ENCODE measurements around the gene BTBD16.

BTBD16 gene

GRCh38 chr10:122271076-122271475 is at the start of gene BTBD16:
TSS of gene BTBD16 (plus strand) at chr10:122271296. CDS start at chr10:122275082, 3,786 bp downstream.
- H3K4me3 Mint-ChIP-seq, result no peak within 1 kb of the TSS
- no peak for TF ChIP-seq CTCF (IDR thresholded peaks at IDR 0.05; ENCODE audit: unreplicated experiment in 3 of 3)
- peaks cover 21% of the 10 kb centered on the region for H3K4me1 Mint-ChIP-seq
- H3K9me3 Mint-ChIP-seq, result no peaks in the 10 kb centered on the region
- H3K27me3 Mint-ChIP-seq (ENCODE audit: low read depth), result peaks cover 5% of the 10 kb centered on the region
- H3K36me3 Mint-ChIP-seq (ENCODE audit: low read depth), result no peaks in the 10 kb centered on the region
- H3K27ac Mint-ChIP-seq, result no peak within 1 kb of the TSS

- peaks cover 20% of the 10 kb centered on the region for H3K4me1 Mint-ChIP-seq
- H3K4me3 Mint-ChIP-seq, result no peak overlapping the region
- H3K36me3 Mint-ChIP-seq (ENCODE audit: low read depth), result peaks cover 49% of the 10 kb centered on the region
- no peak for TF ChIP-seq CTCF (IDR thresholded peaks at IDR 0.05; ENCODE audit: unreplicated experiment in 3 of 3)
- no peaks in the 10 kb centered on the region for H3K9me3 Mint-ChIP-seq
- no peaks in the 10 kb centered on the region for H3K27me3 Mint-ChIP-seq (ENCODE audit: low read depth)
- H3K27ac Mint-ChIP-seq, result no peak overlapping the region
Observed at GRCh38 chr10:122221958-122222357, 49.1 kb upstream of the BTBD16 start.

- Mint-ChIP-seq H3K27me3 (ENCODE audit: low read depth) (no peaks in the 10 kb centered on the region), H3K27ac (no peak overlapping the region), H3K4me3 (no peak overlapping the region), H3K9me3 (no peaks in the 10 kb centered on the region), H3K36me3 (ENCODE audit: low read depth) (peaks cover 49% of the 10 kb centered on the region), H3K4me1 (peaks cover 20% of the 10 kb centered on the region)
- no peak for TF ChIP-seq CTCF (IDR thresholded peaks at IDR 0.05; ENCODE audit: unreplicated experiment in 3 of 3)
Observed at GRCh38 chr10:122222638-122223037, 48.5 kb upstream of the BTBD16 start.

- no peak overlapping the region for H3K4me3 Mint-ChIP-seq
- H3K36me3 Mint-ChIP-seq (ENCODE audit: low read depth), result peaks cover 46% of the 10 kb centered on the region
- H3K27ac Mint-ChIP-seq, result no peak overlapping the region
- no peak for TF ChIP-seq CTCF (IDR thresholded peaks at IDR 0.05; ENCODE audit: unreplicated experiment in 3 of 3)
- H3K27me3 Mint-ChIP-seq (ENCODE audit: low read depth), result no peaks in the 10 kb centered on the region
- H3K9me3 Mint-ChIP-seq, result no peaks in the 10 kb centered on the region
- H3K4me1 Mint-ChIP-seq, result peaks cover 20% of the 10 kb centered on the region
Observed at GRCh38 chr10:122224159-122224558, 46.9 kb upstream of the BTBD16 start.

- no peak for TF ChIP-seq CTCF (IDR thresholded peaks at IDR 0.05; ENCODE audit: unreplicated experiment in 3 of 3)
- H3K4me1 Mint-ChIP-seq, result peaks cover 27% of the 10 kb centered on the region
- H3K4me3 Mint-ChIP-seq, result no peak overlapping the region
- no peak overlapping the region for H3K27ac Mint-ChIP-seq
- H3K9me3 Mint-ChIP-seq, result no peaks in the 10 kb centered on the region
- H3K27me3 Mint-ChIP-seq (ENCODE audit: low read depth), result no peaks in the 10 kb centered on the region
- peaks cover 52% of the 10 kb centered on the region for H3K36me3 Mint-ChIP-seq (ENCODE audit: low read depth)
Observed at GRCh38 chr10:122225330-122225729, 45.8 kb upstream of the BTBD16 start.

GRCh38 chr10:122227754-122228153 is 43.3 kb upstream of the BTBD16 start:
- Mint-ChIP-seq H3K36me3 (ENCODE audit: low read depth) (peaks cover 46% of the 10 kb centered on the region), H3K4me1 (peaks cover 27% of the 10 kb centered on the region), H3K4me3 (no peak overlapping the region), H3K27ac (no peak overlapping the region), H3K9me3 (no peaks in the 10 kb centered on the region), H3K27me3 (ENCODE audit: low read depth) (no peaks in the 10 kb centered on the region)
- no peak for TF ChIP-seq CTCF (IDR thresholded peaks at IDR 0.05; ENCODE audit: unreplicated experiment in 3 of 3)

Measured in nephron (organoid).